Measurements from ENCODE around the gene ZNF391.
"Not testable (repeated sequence)": the region's sequence is repeated elsewhere in the genome, so short reads cannot be mapped to it uniquely, and the experiment has no call there.

Gene ZNF391

GRCh38 chr6:27388293-27389197 is at the start of gene ZNF391:
ZNF391 (plus strand) TSS chr6:27388759; CDS start chr6:27400371, 11,612 bp downstream.
- no peak for DNase-seq

- no peak for DNase-seq
Measured at GRCh38 chr6:27352850-27353249, 35.7 kb upstream of the ZNF391 start.

- DNase-seq = no peak
Measured at GRCh38 chr6:27358786-27359185, 29.8 kb upstream of the ZNF391 start.

- no peak for DNase-seq
Measured at GRCh38 chr6:27359231-27359630, 29.3 kb upstream of the ZNF391 start.

GRCh38 chr6:27368202-27368601 is 20.4 kb upstream of the ZNF391 start:
- no peak for DNase-seq

- DNase-seq = no peak
Measured at GRCh38 chr6:27370391-27370790, 18.2 kb upstream of the ZNF391 start.

GRCh38 chr6:27374824-27375612 is 13.5 kb upstream of the ZNF391 start:
- no peak for DNase-seq

GRCh38 chr6:27375613-27376079 is 12.9 kb upstream of the ZNF391 start:
- no peak for DNase-seq

GRCh38 chr6:27378406-27378805 is 10.2 kb upstream of the ZNF391 start:
- DNase-seq = not testable (repeated sequence)

- DNase-seq = not testable (repeated sequence)
Measured at GRCh38 chr6:27381001-27381400, 7.6 kb upstream of the ZNF391 start.

- no peak for DNase-seq
Measured at GRCh38 chr6:27383011-27383410, 5.5 kb upstream of the ZNF391 start.

- no peak for DNase-seq
Measured at GRCh38 chr6:27383481-27383880, 5.1 kb upstream of the ZNF391 start.

GRCh38 chr6:27392623-27393022 is 4.1 kb downstream of the ZNF391 start:
- no peak for DNase-seq

- DNase-seq = no peak
Measured at GRCh38 chr6:27394073-27394472, 5.5 kb downstream of the ZNF391 start.

GRCh38 chr6:27400877-27401642 is 12.5 kb downstream of the ZNF391 start:
- DNase-seq = no peak

- no peak for DNase-seq
Measured at GRCh38 chr6:27406085-27406484, 17.5 kb downstream of the ZNF391 start.

GRCh38 chr6:27407153-27407814 is 18.7 kb downstream of the ZNF391 start:
- DNase-seq = no peak

- no peak for DNase-seq
Measured at GRCh38 chr6:27414300-27414699, 25.7 kb downstream of the ZNF391 start.

- no peak for DNase-seq
Measured at GRCh38 chr6:27414996-27415395, 26.4 kb downstream of the ZNF391 start.

GRCh38 chr6:27415898-27416297 is 27.3 kb downstream of the ZNF391 start:
- no peak for DNase-seq

GRCh38 chr6:27419363-27419762 is 30.8 kb downstream of the ZNF391 start:
- no peak for DNase-seq

GRCh38 chr6:27422651-27423332 is 34.2 kb downstream of the ZNF391 start:
- no peak for DNase-seq

All from SIG-M5 (cell line).